Mesendoderm (in vitro differentiated cells): ENCODE data around the gene SCRT2.

Experiments
- DNase-seq: peaks from one replicate; pipeline ENCODE4 v3.0.0; 2013
- H2AK5ac ChIP-seq: 2 replicates; pipeline ENCODE4 v1.6.1; 2013; ENCODE audit warnings: low read length, inconsistent platforms
- H2BK120ac ChIP-seq: 2 replicates; pipeline ENCODE4 v1.6.1; 2013; ENCODE audit warnings: low read depth, mild to moderate bottlenecking, low read length, moderate library complexity, mixed read lengths
- H2BK15ac ChIP-seq: replicated peaks from 2 replicates; pipeline ENCODE4 v1.6.1; 2013; ENCODE audit warnings: low read depth, mild to moderate bottlenecking, moderate library complexity
- H2BK5ac ChIP-seq: 2 replicates; pipeline ENCODE4 v1.6.1; 2013; ENCODE audit warnings: low read length, inconsistent platforms
- H3K18ac ChIP-seq: 2 replicates; pipeline ENCODE4 v1.6.1; 2013; ENCODE audit warnings: mild to moderate bottlenecking, low read length, mixed read lengths
- H3K23ac ChIP-seq: one replicate; pipeline ENCODE4 v1.6.1; 2013; ENCODE audit warnings: low read length
- H3K27ac ChIP-seq: 2 replicates; pipeline ENCODE4 v1.5.1; 2013; ENCODE audit warnings: low read depth, mild to moderate bottlenecking, inconsistent platforms, low read length, moderate library complexity
- H3K27me3 ChIP-seq: 2 replicates; pipeline ENCODE4 v1.6.1; 2013; ENCODE audit warnings: low read length, control low read depth, mild to moderate bottlenecking, inconsistent platforms; ENCODE audit not compliant: insufficient read depth, poor library complexity
- H3K36me3 ChIP-seq: 2 replicates; pipeline ENCODE4 v1.6.1; 2013; ENCODE audit warnings: low read length, inconsistent platforms; ENCODE audit not compliant: control insufficient read depth, insufficient read depth
- H3K4ac ChIP-seq: one replicate; pipeline ENCODE4 v1.6.1; 2013; ENCODE audit warnings: low read depth, mild to moderate bottlenecking, low read length, moderate library complexity
- H3K4me1 ChIP-seq: 2 replicates; pipeline ENCODE4 v1.6.1; 2013; ENCODE audit warnings: low read depth, low read length, inconsistent platforms; ENCODE audit not compliant: control insufficient read depth
- H3K4me2 ChIP-seq: 2 replicates; pipeline ENCODE4 v1.6.1; 2013; ENCODE audit warnings: low read length
- H3K4me3 ChIP-seq: 2 replicates; pipeline ENCODE4 v1.5.1; 2013; ENCODE audit warnings: mild to moderate bottlenecking, low read length
- H3K56ac ChIP-seq: one replicate; pipeline ENCODE4 v1.6.1; 2013; ENCODE audit warnings: low read length
- H3K79me1 ChIP-seq: 2 replicates; pipeline ENCODE4 v1.6.1; 2013; ENCODE audit warnings: low read length, inconsistent platforms
- H3K79me2 ChIP-seq: 2 replicates; pipeline ENCODE4 v1.6.1; 2013; ENCODE audit warnings: mild to moderate bottlenecking, low read length; ENCODE audit not compliant: control insufficient read depth, insufficient read depth
- H3K9ac ChIP-seq: 2 replicates; pipeline ENCODE4 v1.6.1; 2013; ENCODE audit warnings: low read length, inconsistent platforms
- H4K5ac ChIP-seq: one replicate; pipeline ENCODE4 v1.6.1; 2013; ENCODE audit warnings: low read length
- H4K8ac ChIP-seq: one replicate; pipeline ENCODE4 v1.6.1; 2013; ENCODE audit warnings: low read depth, mild to moderate bottlenecking, control low read depth, low read length, moderate library complexity
- WGBS: extraction: QIAGEN DNeasy Blood & Tissue Kit; methylation state at CpG from one replicate; pipeline ENCODE4 v1.1.7; 2013; ENCODE audit warnings: low lambda C conversion rate, missing lambda C conversion rate; ENCODE audit not compliant: insufficient coverage; ENCODE audit errors: extremely low coverage; 5-methylcytosine and 5-hydroxymethylcytosine counted together

Gene SCRT2

GRCh38 chr20:699811-700338 lies 24.3 kb upstream of the SCRT2 start:
- H3K23ac ChIP-seq = no peak overlapping the region
- no peak overlapping the region for H3K4me2 ChIP-seq
- H3K79me2 ChIP-seq = no peaks in the 10 kb centered on the region
- WGBS = no CpG with 5 or more reads among the region's 10 CpGs
- no peak overlapping the region for H3K56ac ChIP-seq
- no peaks in the 10 kb centered on the region for H3K79me1 ChIP-seq
- no peak overlapping the region for H4K5ac ChIP-seq
- H3K18ac ChIP-seq = no peak overlapping the region
- H3K36me3 ChIP-seq = no peaks in the 10 kb centered on the region
- H3K27ac ChIP-seq = no peak overlapping the region
- H4K8ac ChIP-seq = no peak overlapping the region
- no peak overlapping the region for H3K9ac ChIP-seq
- H3K4me1 ChIP-seq = peaks cover 7% of the 10 kb centered on the region
- H2BK15ac ChIP-seq = no peak overlapping the region
- H2BK120ac ChIP-seq = no peak overlapping the region
- no peak overlapping the region for H3K4ac ChIP-seq
- peak overlapping the region; percentile 20 for H2BK5ac ChIP-seq
- peak; percentile 84 for DNase-seq
- no peak overlapping the region for H2AK5ac ChIP-seq
- no peaks in the 10 kb centered on the region for H3K27me3 ChIP-seq
- no peak overlapping the region for H3K4me3 ChIP-seq

- Histone ChIP-seq H3K36me3 (no peaks in the 10 kb centered on the region), H2BK5ac (peak overlapping the region; percentile 30), H4K8ac (no peak overlapping the region), H3K9ac (peak overlapping the region; percentile 31), H4K5ac (no peak overlapping the region), H3K23ac (no peak overlapping the region), H2AK5ac (no peak overlapping the region), H3K56ac (no peak overlapping the region), H3K27me3 (no peaks in the 10 kb centered on the region), H3K4me3 (no peak overlapping the region), H3K79me2 (no peaks in the 10 kb centered on the region), H3K4me1 (peaks cover 7% of the 10 kb centered on the region), H2BK15ac (no peak overlapping the region), H2BK120ac (no peak overlapping the region), H3K4me2 (no peak overlapping the region), H3K18ac (no peak overlapping the region), H3K79me1 (no peaks in the 10 kb centered on the region), H3K4ac (no peak overlapping the region), H3K27ac (no peak overlapping the region)
- no peak for DNase-seq
- no CpG with 5 or more reads among the region's 6 CpGs for WGBS
These were observed 23.7 kb upstream of the SCRT2 start for GRCh38 chr20:699342-699741.

- no peak overlapping the region for H4K8ac ChIP-seq
- no peak overlapping the region for H2BK5ac ChIP-seq
- H3K9ac ChIP-seq = no peak overlapping the region
- no CpG with 5 or more reads among the region's 6 CpGs for WGBS
- H3K23ac ChIP-seq = no peak overlapping the region
- H3K56ac ChIP-seq = no peak overlapping the region
- no peak overlapping the region for H3K18ac ChIP-seq
- H2BK120ac ChIP-seq = no peak overlapping the region
- DNase-seq = no peak
- H3K36me3 ChIP-seq = no peaks in the 10 kb centered on the region
- no peaks in the 10 kb centered on the region for H3K79me2 ChIP-seq
- no peak overlapping the region for H3K4me3 ChIP-seq
- H3K4me1 ChIP-seq = peaks cover 7% of the 10 kb centered on the region
- no peak overlapping the region for H2AK5ac ChIP-seq
- H3K27me3 ChIP-seq = no peaks in the 10 kb centered on the region
- H2BK15ac ChIP-seq = no peak overlapping the region
- H3K4me2 ChIP-seq = no peak overlapping the region
- H3K79me1 ChIP-seq = no peaks in the 10 kb centered on the region
- no peak overlapping the region for H4K5ac ChIP-seq
- H3K27ac ChIP-seq = no peak overlapping the region
- H3K4ac ChIP-seq = no peak overlapping the region
These were observed 22.7 kb upstream of the SCRT2 start for GRCh38 chr20:698276-698675.

- H3K4me1 ChIP-seq = peaks cover 7% of the 10 kb centered on the region
- no CpG with 5 or more reads among the region's 9 CpGs for WGBS
- no peak overlapping the region for H3K23ac ChIP-seq
- H3K27me3 ChIP-seq = no peaks in the 10 kb centered on the region
- H3K56ac ChIP-seq = no peak overlapping the region
- H3K36me3 ChIP-seq = no peaks in the 10 kb centered on the region
- no peak overlapping the region for H2BK15ac ChIP-seq
- H4K5ac ChIP-seq = no peak overlapping the region
- H3K79me1 ChIP-seq = no peaks in the 10 kb centered on the region
- H3K9ac ChIP-seq = no peak overlapping the region
- H2BK120ac ChIP-seq = no peak overlapping the region
- H3K4ac ChIP-seq = no peak overlapping the region
- no peak overlapping the region for H3K4me3 ChIP-seq
- no peak overlapping the region for H3K27ac ChIP-seq
- no peak overlapping the region for H2BK5ac ChIP-seq
- no peak overlapping the region for H2AK5ac ChIP-seq
- no peak overlapping the region for H3K4me2 ChIP-seq
- no peaks in the 10 kb centered on the region for H3K79me2 ChIP-seq
- H4K8ac ChIP-seq = no peak overlapping the region
- no peak for DNase-seq
- no peak overlapping the region for H3K18ac ChIP-seq
These were observed 22.2 kb upstream of the SCRT2 start for GRCh38 chr20:697826-698225.

- H3K4me1 ChIP-seq = peaks cover 7% of the 10 kb centered on the region
- no peak overlapping the region for H3K23ac ChIP-seq
- no peak overlapping the region for H3K18ac ChIP-seq
- no peak overlapping the region for H3K4ac ChIP-seq
- no peak overlapping the region for H3K27ac ChIP-seq
- WGBS = no CpG with 5 or more reads among the region's 2 CpGs
- no peak overlapping the region for H2BK15ac ChIP-seq
- H2BK120ac ChIP-seq = no peak overlapping the region
- no peak overlapping the region for H2BK5ac ChIP-seq
- H2AK5ac ChIP-seq = no peak overlapping the region
- no peaks in the 10 kb centered on the region for H3K36me3 ChIP-seq
- H3K56ac ChIP-seq = no peak overlapping the region
- H3K27me3 ChIP-seq = no peaks in the 10 kb centered on the region
- H4K5ac ChIP-seq = no peak overlapping the region
- no peaks in the 10 kb centered on the region for H3K79me2 ChIP-seq
- H3K9ac ChIP-seq = no peak overlapping the region
- DNase-seq = no peak
- H3K79me1 ChIP-seq = no peaks in the 10 kb centered on the region
- no peak overlapping the region for H3K4me3 ChIP-seq
- H4K8ac ChIP-seq = no peak overlapping the region
- no peak overlapping the region for H3K4me2 ChIP-seq
These were observed 19.7 kb upstream of the SCRT2 start for GRCh38 chr20:695165-695866.

- H3K27ac ChIP-seq = no peak overlapping the region
- peaks cover 4% of the 10 kb centered on the region for H3K4me1 ChIP-seq
- no peak overlapping the region for H4K5ac ChIP-seq
- no peak overlapping the region for H4K8ac ChIP-seq
- H3K4me2 ChIP-seq = no peak overlapping the region
- no peak overlapping the region for H3K23ac ChIP-seq
- H2BK120ac ChIP-seq = no peak overlapping the region
- no peak for DNase-seq
- no peaks in the 10 kb centered on the region for H3K36me3 ChIP-seq
- no peak overlapping the region for H2AK5ac ChIP-seq
- no peak overlapping the region for H3K4ac ChIP-seq
- H3K9ac ChIP-seq = no peak overlapping the region
- no CpG with 5 or more reads among the region's 4 CpGs for WGBS
- no peak overlapping the region for H2BK5ac ChIP-seq
- no peak overlapping the region for H3K56ac ChIP-seq
- H3K4me3 ChIP-seq = no peak overlapping the region
- H3K27me3 ChIP-seq = no peaks in the 10 kb centered on the region
- no peak overlapping the region for H3K18ac ChIP-seq
- H3K79me1 ChIP-seq = no peaks in the 10 kb centered on the region
- H2BK15ac ChIP-seq = no peak overlapping the region
- H3K79me2 ChIP-seq = no peaks in the 10 kb centered on the region
These were observed 18.9 kb upstream of the SCRT2 start for GRCh38 chr20:694496-694895.
